GM12878 (cell line): ENCODE measurements around the gene ABHD17A. TPM values are rescaled to one million over a fixed set of nuclear protein-coding genes. Genes with fewer than 3 reads are reported as not detected.

Experiments used
- ATAC-seq: fragments of 200-7000 bp; cut with Tn5 transposase; 3 replicates; pipeline ENCODE4 v1.9.1; 2020; ENCODE audit warnings: mild to moderate bottlenecking, moderate library complexity
- BruUV-seq: library from RNA; stranded (reverse); fragments of 400-500 nt; replicated peaks from 2 replicates; lab custom pipeline; 2021; lab: Mats Ljungman, UMichigan
- CTCF ChIA-PET: fragments of 300-600 bp; sonication (Branson Sonifier 250); formaldehyde crosslinking; extraction: SDS; loops from one replicate; lab custom pipeline; 2021; ENCODE audit warnings: inconsistent platforms; lab: Yijun Ruan, JAX
- POLR2A ChIA-PET: fragments of 350-600 bp; formaldehyde crosslinking; extraction: SDS; loops from one replicate; lab custom pipeline; 2021; ENCODE audit warnings: inconsistent platforms; lab: Charles Lee
- RAD21 ChIA-PET: fragments of 300-600 bp; sonication (Branson Sonifier 250); formaldehyde crosslinking; loops from one replicate; lab custom pipeline; 2023; ENCODE audit warnings: antibody characterized with exemption; ENCODE audit not compliant: unreplicated experiment; lab: Charles Lee
- SMC1A ChIA-PET: fragments of 300-600 bp; sonication (Branson Sonifier 250); formaldehyde crosslinking; loops from one replicate; lab custom pipeline; 2023; ENCODE audit not compliant: unreplicated experiment, uncharacterized antibody; lab: Charles Lee
- DNase-seq: peaks from one replicate; pipeline ENCODE4 v3.0.0-alpha.2; 2011; ENCODE audit warnings: low read depth, low spot score
- FAIRE-seq: peaks from 3 replicates; lab custom pipeline; 2011; peaks lifted over from hg19 to GRCh38; lab: Jason Lieb, UNC
- H2AFZ ChIP-seq: 2 replicates; pipeline ENCODE4 v1.6.0; 2011; ENCODE audit warnings: low read depth, low read length, control low read depth; ENCODE audit not compliant: control insufficient read depth
- H3K27ac ChIP-seq: 2 replicates; pipeline ENCODE4 v1.5.1; 2011; ENCODE audit warnings: control low read depth; ENCODE audit not compliant: control insufficient read depth, insufficient read depth
- H3K27me3 ChIP-seq, 2 experiments: replicated peaks in 1 of 2; 2 replicates each; pipeline versions ENCODE4 v1.6.0 to v1.6.1; 2011; ENCODE audit warnings: low read length in 1 of 2; ENCODE audit not compliant: control insufficient read depth in 2 of 2, insufficient read depth in 2 of 2
- H3K36me3 ChIP-seq, 2 experiments: 2 replicates each; pipeline ENCODE4 v1.5.1; 2011; ENCODE audit warnings: low read length in 1 of 2; ENCODE audit not compliant: control insufficient read depth in 2 of 2, insufficient read depth in 2 of 2
- H3K4me1 ChIP-seq: 2 replicates; pipeline ENCODE4 v1.6.1; 2011; ENCODE audit warnings: mild to moderate bottlenecking, low read length, moderate library complexity, mixed read lengths; ENCODE audit not compliant: control insufficient read depth, insufficient read depth
- H3K4me2 ChIP-seq: 2 replicates; pipeline ENCODE4 v1.6.0; 2011; ENCODE audit warnings: control low read depth; ENCODE audit not compliant: control insufficient read depth, insufficient read depth
- H3K4me3 ChIP-seq: fragments of 200-600 bp; sonication (generic); 2 replicates; pipeline ENCODE4 v1.5.1; 2016
- H3K79me2 ChIP-seq: 2 replicates; pipeline ENCODE4 v1.6.0; 2011; ENCODE audit warnings: low read length; ENCODE audit not compliant: control insufficient read depth, insufficient read depth
- H3K9ac ChIP-seq: 2 replicates; pipeline ENCODE4 v1.8.0; 2011; ENCODE audit warnings: low read length, control low read depth, mixed read lengths; ENCODE audit not compliant: control insufficient read depth, insufficient read depth
- H3K9me3 ChIP-seq: replicated peaks from 3 replicates; pipeline ENCODE4 v1.5.1; 2011; ENCODE audit warnings: mild to moderate bottlenecking, low read length; ENCODE audit not compliant: control insufficient read depth, insufficient read depth
- H4K20me1 ChIP-seq: 2 replicates; pipeline ENCODE4 v1.6.0; 2011; ENCODE audit not compliant: control insufficient read depth, insufficient read depth
- BHLHE40 ChIP-seq, 2 experiments: fragments of 450-650 bp in 1 of 2; IDR thresholded peaks; 2 replicates each; pipeline ENCODE4 v1.6.1; 2011 to 2017; ENCODE audit warnings: low read depth in 2 of 2, borderline replicate concordance in 1 of 2, improper control_type of control experiment in 1 of 2, low read length in 1 of 2, mild to moderate bottlenecking in 1 of 2
- EZH2 ChIP-seq: IDR thresholded peaks from 2 replicates; pipeline ENCODE4 v1.6.1; 2012; ENCODE audit warnings: low read depth, mild to moderate bottlenecking, control low read depth, inconsistent platforms, low read length, borderline replicate concordance; ENCODE audit not compliant: control insufficient read depth
- LARP7 ChIP-seq: fragments of 450-650 bp; IDR thresholded peaks from 2 replicates; pipeline ENCODE4 v1.6.1; 2017; ENCODE audit warnings: mild to moderate bottlenecking
- NR2F1 ChIP-seq: fragments of 450-650 bp; conservative IDR thresholded peaks from 2 replicates; pipeline ENCODE4 v1.6.1; 2017; ENCODE audit warnings: mild to moderate bottlenecking
- RFX5 ChIP-seq: IDR thresholded peaks from 2 replicates; pipeline ENCODE4 v1.6.1; 2011; ENCODE audit warnings: low read depth, low read length, improper control_type of control experiment
- RUNX3 ChIP-seq: IDR thresholded peaks from 2 replicates; pipeline ENCODE4 v1.6.1; 2012; ENCODE audit warnings: low read length, inconsistent platforms
- SMARCA5 ChIP-seq: fragments of 450-650 bp; IDR thresholded peaks from 2 replicates; pipeline ENCODE4 v1.6.1; 2017; ENCODE audit warnings: mild to moderate bottlenecking
- SP1 ChIP-seq: IDR thresholded peaks from one replicate; pipeline ENCODE4 v1.6.1; 2011; ENCODE audit warnings: low read depth, low read length
- TCF3 ChIP-seq: IDR thresholded peaks from 2 replicates; pipeline ENCODE4 v1.6.1; 2012; ENCODE audit warnings: low read depth, mild to moderate bottlenecking, low read length, borderline replicate concordance; ENCODE audit not compliant: insufficient read depth
- ZBED1 ChIP-seq: IDR thresholded peaks from 2 replicates; pipeline ENCODE4 v1.6.1; 2016; ENCODE audit warnings: borderline replicate concordance
- ZSCAN29 ChIP-seq: fragments of 450-650 bp; IDR thresholded peaks from 2 replicates; pipeline ENCODE4 v1.6.1; 2017; ENCODE audit warnings: mild to moderate bottlenecking, moderate library complexity
- WGBS: methylation state at CpG from one replicate; pipeline ENCODE4 v1.1.6; 2016; ENCODE audit warnings: low lambda C conversion rate; ENCODE audit not compliant: insufficient replicate concordance, insufficient coverage; ENCODE audit errors: missing lambda C conversion rate; 5-methylcytosine and 5-hydroxymethylcytosine counted together
- in situ Hi-C: fragments of 300-500 bp; cut with MboI; formaldehyde crosslinking; loops from 9 replicates; pipeline ENCODE4 v1.14.3; 2018; ENCODE audit warnings: mixed read lengths
- intact Hi-C: fragments of 100-400 bp; cut with micrococcal nuclease; formaldehyde crosslinking; loops from one replicate; pipeline ENCODE4 v1.14.2; 2022; ENCODE audit not compliant: unreplicated experiment
- polyA plus RNA-seq, 11 experiments: library from polyadenylated mRNA; depleted of rRNA in 4 of 11; unstranded in 6 of 11; stranded (reverse) in 5 of 11; fragments of >200 nt; fragmentation: Nextera tagmentation in 4 of 11; fragmentation: Illumina TruSeq in 1 of 11; extraction: Ambion mirVana in 4 of 11; extraction: Trizol in 1 of 11; gene quantifications; 1 replicate in 1 of 11; 2 replicates in 10 of 11; pipeline versions ENCODE4 v1.2.1 to v1.2.3, GENCODE V29; 2011 to 2016; ENCODE audit warnings: inconsistent platforms in 2 of 11, missing spikeins in 2 of 11, low read depth in 1 of 11
- total RNA-seq, 4 experiments: library from RNA; depleted of rRNA in 3 of 4; stranded (reverse); fragments of >200 nt in 3 of 4; fragmentation: Illumina TruSeq in 1 of 4; extraction: Trizol in 1 of 4; gene quantifications; 2 replicates each; pipeline versions ENCODE4 v1.2.1 to v1.2.3, GENCODE V29; 2013 to 2021
- TF ChIP-seq, protein P1 (sequence below): fragments of 450-650 bp; IDR thresholded peaks from 2 replicates; pipeline ENCODE4 v1.6.1; 2018; ENCODE audit warnings: mild to moderate bottlenecking, low read depth, moderate library complexity; ENCODE audit not compliant: partially characterized antibody
- TF ChIP-seq, protein P2 (sequence below): fragments of 450-650 bp; formaldehyde crosslinking; IDR thresholded peaks from 2 replicates; pipeline ENCODE4 v1.5.0; 2022; ENCODE audit warnings: mild to moderate bottlenecking, missing genetic modification characterization
- TF ChIP-seq, protein P3 (sequence below): IDR thresholded peaks from 2 replicates; pipeline ENCODE4 v1.6.1; 2012; ENCODE audit warnings: low read length, inconsistent platforms

Gene ABHD17A
- total and polyA plus RNA-seq, 10 of the 15 experiments (the other 5 are each of a cell fraction or from before 2014, with no cell fraction given): 0.13 to 126 (median 28.8) TPM; not detected in 1

DNA sequence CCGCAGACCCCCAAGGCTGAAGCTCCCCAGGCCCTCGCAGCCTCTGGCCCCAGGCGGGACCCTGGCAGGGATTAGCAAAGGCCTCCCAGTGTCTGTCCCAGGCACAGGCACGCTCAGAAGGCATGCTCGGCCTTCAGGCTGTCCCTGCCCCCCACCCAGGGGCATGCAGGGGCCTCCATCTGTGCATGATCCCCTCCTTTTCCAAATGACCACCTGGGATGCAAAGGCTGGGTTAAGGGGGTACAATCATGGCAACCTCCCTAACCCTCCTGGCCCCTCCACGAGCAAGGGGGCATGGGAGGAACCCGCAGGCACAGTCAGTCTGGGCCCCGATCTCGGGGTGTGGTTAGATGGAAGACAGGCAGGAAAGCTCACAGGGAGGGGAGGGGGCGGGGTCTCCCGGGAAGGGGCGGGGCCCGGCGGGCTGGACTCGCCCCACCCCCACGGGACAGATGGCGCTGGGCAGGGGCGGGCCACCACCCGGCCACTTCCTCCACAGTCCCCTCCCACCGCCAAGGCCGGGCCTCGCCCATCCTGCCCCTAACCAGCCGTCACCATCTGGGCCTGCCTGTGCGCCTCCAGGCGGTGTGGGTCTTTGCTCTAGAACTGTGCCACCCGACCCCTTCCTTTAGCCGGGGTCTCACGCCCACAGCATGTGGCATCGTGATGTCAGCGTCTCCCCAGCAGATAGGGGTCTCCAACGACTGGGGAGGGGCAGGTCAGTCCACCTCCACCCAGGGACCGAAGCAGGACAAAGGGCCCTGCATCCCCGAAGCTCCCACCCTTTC is 30.1 kb downstream of the ABHD17A start:
- no peaks in the 10 kb centered on the region for H3K27me3 ChIP-seq
- BruUV-seq: no TSS peak
- peaks cover 65% of the 10 kb centered on the region for H3K79me2 ChIP-seq
- H3K36me3 ChIP-seq: peaks cover 0 to 3% of the 10 kb centered on the region in 2 experiments; a peak in 2 of 4 replicates
- no peaks in the 10 kb centered on the region for H3K9me3 ChIP-seq
- POLR2A ChIA-PET: interaction anchor here (0.6 to 1.6 kb wide), 6 partner anchors 21 to 264 kb away, joined by 3 to 6 read pairs (median 3); no protein-coding TSS in a partner anchor
- 15% methylated on average over 27 of the region's 33 CpGs for WGBS
- in situ Hi-C loops (loop anchor here (25.0 kb wide), 1 partner anchor 1507 kb away; the partner anchor contains the start of gene NFIC), intact Hi-C loops (no loop called here)
- H2AFZ ChIP-seq: no peak overlapping the region; the same call in 1 of the 2 replicates
- H4K20me1 ChIP-seq: peaks cover 3% of the 10 kb centered on the region; the same call in 1 of the 2 replicates
- DNase-seq (peak; percentile 59), ATAC-seq (peak; percentile 84), FAIRE-seq (peak; percentile 98)
- H3K4me3 ChIP-seq: peak overlapping the region; percentile 82
- CTCF ChIA-PET: interaction anchor here (0.7 to 0.8 kb wide), 2 partner anchors 9 to 42 kb away, joined by 3 to 4 read pairs; no protein-coding TSS in a partner anchor
- peak overlapping the region; percentile 87 for H3K27ac ChIP-seq
- SMC1A ChIA-PET: no interaction called here
- H3K9ac ChIP-seq: peak overlapping the region; percentile 80
- RAD21 ChIA-PET: interaction anchor here (0.6 to 1.6 kb wide), 6 partner anchors 10 to 539 kb away, joined by 3 to 6 read pairs (median 3); no protein-coding TSS in a partner anchor
- H3K4me2 ChIP-seq: peak overlapping the region; percentile 96
- H3K4me1 ChIP-seq: peaks cover 21% of the 10 kb centered on the region
- peak; percentile 65; the same call in 1 of the 2 replicates for TF ChIP-seq SMARCA5
- TF ChIP-seq RUNX3: peak; percentile 3; the same call in 1 of the 2 replicates
- peak; percentile 22 for TF ChIP-seq SP1
- peak in 1 of 2 experiments; percentile 6; a peak in 1 of 4 replicates for TF ChIP-seq BHLHE40 (IDR thresholded peaks at IDR 0.05; ENCODE audit: borderline replicate concordance in 1 of 2, low read depth in 2 of 2, low read length in 1 of 2)
- TF ChIP-seq ZBED1: no peak
- TF ChIP-seq, protein P1, sequence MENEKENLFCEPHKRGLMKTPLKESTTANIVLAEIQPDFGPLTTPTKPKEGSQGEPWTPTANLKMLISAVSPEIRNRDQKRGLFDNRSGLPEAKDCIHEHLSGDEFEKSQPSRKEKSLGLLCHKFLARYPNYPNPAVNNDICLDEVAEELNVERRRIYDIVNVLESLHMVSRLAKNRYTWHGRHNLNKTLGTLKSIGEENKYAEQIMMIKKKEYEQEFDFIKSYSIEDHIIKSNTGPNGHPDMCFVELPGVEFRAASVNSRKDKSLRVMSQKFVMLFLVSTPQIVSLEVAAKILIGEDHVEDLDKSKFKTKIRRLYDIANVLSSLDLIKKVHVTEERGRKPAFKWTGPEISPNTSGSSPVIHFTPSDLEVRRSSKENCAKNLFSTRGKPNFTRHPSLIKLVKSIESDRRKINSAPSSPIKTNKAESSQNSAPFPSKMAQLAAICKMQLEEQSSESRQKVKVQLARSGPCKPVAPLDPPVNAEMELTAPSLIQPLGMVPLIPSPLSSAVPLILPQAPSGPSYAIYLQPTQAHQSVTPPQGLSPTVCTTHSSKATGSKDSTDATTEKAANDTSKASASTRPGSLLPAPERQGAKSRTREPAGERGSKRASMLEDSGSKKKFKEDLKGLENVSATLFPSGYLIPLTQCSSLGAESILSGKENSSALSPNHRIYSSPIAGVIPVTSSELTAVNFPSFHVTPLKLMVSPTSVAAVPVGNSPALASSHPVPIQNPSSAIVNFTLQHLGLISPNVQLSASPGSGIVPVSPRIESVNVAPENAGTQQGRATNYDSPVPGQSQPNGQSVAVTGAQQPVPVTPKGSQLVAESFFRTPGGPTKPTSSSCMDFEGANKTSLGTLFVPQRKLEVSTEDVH: no peak
- peak; percentile 55 for TF ChIP-seq LARP7
- TF ChIP-seq NR2F1: no peak
- TF ChIP-seq EZH2: no peak
- TF ChIP-seq RFX5: no peak
- TF ChIP-seq, protein P2, sequence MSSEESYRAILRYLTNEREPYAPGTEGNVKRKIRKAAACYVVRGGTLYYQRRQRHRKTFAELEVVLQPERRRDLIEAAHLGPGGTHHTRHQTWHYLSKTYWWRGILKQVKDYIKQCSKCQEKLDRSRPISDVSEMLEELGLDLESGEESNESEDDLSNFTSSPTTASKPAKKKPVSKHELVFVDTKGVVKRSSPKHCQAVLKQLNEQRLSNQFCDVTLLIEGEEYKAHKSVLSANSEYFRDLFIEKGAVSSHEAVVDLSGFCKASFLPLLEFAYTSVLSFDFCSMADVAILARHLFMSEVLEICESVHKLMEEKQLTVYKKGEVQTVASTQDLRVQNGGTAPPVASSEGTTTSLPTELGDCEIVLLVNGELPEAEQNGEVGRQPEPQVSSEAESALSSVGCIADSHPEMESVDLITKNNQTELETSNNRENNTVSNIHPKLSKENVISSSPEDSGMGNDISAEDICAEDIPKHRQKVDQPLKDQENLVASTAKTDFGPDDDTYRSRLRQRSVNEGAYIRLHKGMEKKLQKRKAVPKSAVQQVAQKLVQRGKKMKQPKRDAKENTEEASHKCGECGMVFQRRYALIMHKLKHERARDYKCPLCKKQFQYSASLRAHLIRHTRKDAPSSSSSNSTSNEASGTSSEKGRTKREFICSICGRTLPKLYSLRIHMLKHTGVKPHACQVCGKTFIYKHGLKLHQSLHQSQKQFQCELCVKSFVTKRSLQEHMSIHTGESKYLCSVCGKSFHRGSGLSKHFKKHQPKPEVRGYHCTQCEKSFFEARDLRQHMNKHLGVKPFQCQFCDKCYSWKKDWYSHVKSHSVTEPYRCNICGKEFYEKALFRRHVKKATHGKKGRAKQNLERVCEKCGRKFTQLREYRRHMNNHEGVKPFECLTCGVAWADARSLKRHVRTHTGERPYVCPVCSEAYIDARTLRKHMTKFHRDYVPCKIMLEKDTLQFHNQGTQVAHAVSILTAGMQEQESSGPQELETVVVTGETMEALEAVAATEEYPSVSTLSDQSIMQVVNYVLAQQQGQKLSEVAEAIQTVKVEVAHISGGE (CRISPR knock-in tag): no peak
- TF ChIP-seq ZSCAN29: no peak
- TF ChIP-seq, protein P3, sequence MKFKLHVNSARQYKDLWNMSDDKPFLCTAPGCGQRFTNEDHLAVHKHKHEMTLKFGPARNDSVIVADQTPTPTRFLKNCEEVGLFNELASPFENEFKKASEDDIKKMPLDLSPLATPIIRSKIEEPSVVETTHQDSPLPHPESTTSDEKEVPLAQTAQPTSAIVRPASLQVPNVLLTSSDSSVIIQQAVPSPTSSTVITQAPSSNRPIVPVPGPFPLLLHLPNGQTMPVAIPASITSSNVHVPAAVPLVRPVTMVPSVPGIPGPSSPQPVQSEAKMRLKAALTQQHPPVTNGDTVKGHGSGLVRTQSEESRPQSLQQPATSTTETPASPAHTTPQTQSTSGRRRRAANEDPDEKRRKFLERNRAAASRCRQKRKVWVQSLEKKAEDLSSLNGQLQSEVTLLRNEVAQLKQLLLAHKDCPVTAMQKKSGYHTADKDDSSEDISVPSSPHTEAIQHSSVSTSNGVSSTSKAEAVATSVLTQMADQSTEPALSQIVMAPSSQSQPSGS: no peak
- TF ChIP-seq TCF3: peak; percentile 81
